ENCODE results near the gene GOPC.
A peak's percentile ranks its signal among the peaks of the same experiment; 100 is the strongest.
"Not testable (repeated sequence)": the region's sequence is repeated elsewhere in the genome, so short reads cannot be mapped to it uniquely, and the experiment has no call there.

The GOPC gene

GRCh38 chr6:117547688-117548621 lies 54.4 kb downstream of the GOPC start:
- peak; percentile 45 to 66 for DNase-seq

GRCh38 chr6:117546674-117547073 lies 55.6 kb downstream of the GOPC start:
- no peak for DNase-seq

- DNase-seq = no peak
Observed at GRCh38 chr6:117545161-117545595, 57.1 kb downstream of the GOPC start.

GRCh38 chr6:117544716-117545115 lies 57.6 kb downstream of the GOPC start:
- DNase-seq = no peak

GRCh38 chr6:117542493-117542892 lies 59.8 kb downstream of the GOPC start:
- DNase-seq = no peak

- DNase-seq = no peak
Observed at GRCh38 chr6:117540670-117541069, 61.6 kb downstream of the GOPC start.

- DNase-seq = no peak
Observed at GRCh38 chr6:117538615-117539014, 63.7 kb downstream of the GOPC start.

GRCh38 chr6:117536317-117536716 lies 66.0 kb downstream of the GOPC start:
- no peak for DNase-seq

GRCh38 chr6:117534974-117535373 lies 67.3 kb downstream of the GOPC start:
- no peak for DNase-seq

- DNase-seq = no peak
Observed at GRCh38 chr6:117533775-117534174, 68.5 kb downstream of the GOPC start.

- no peak for DNase-seq
Observed at GRCh38 chr6:117531809-117532725, 70.2 kb downstream of the GOPC start.

GRCh38 chr6:117531346-117531745 lies 71.0 kb downstream of the GOPC start:
- DNase-seq = no peak

GRCh38 chr6:117530467-117531242 lies 71.7 kb downstream of the GOPC start:
- no peak for DNase-seq

GRCh38 chr6:117525607-117526006 lies 76.7 kb downstream of the GOPC start:
- DNase-seq = no peak

- DNase-seq = no peak
Observed at GRCh38 chr6:117521791-117522502, 80.4 kb downstream of the GOPC start.

- DNase-seq = no peak
Observed at GRCh38 chr6:117520603-117521395, 81.5 kb downstream of the GOPC start.

GRCh38 chr6:117518870-117519269 lies 83.4 kb downstream of the GOPC start:
- no peak for DNase-seq

- DNase-seq = not testable (repeated sequence)
Observed at GRCh38 chr6:117517995-117518394, 84.3 kb downstream of the GOPC start.

- no peak for DNase-seq
Observed at GRCh38 chr6:117515326-117515725, 87.0 kb downstream of the GOPC start.

- DNase-seq = no peak
Observed at GRCh38 chr6:117514655-117515054, 87.7 kb downstream of the GOPC start.

- no peak for DNase-seq
Observed at GRCh38 chr6:117513778-117514365, 88.4 kb downstream of the GOPC start.
